Breast epithelium (tissue), 3 donors: ENCODE results near the gene PER3.

ENCODE experiments used
- POLR2A ChIP-seq: fragments of 450-650 bp; IDR thresholded peaks from one replicate; pipeline ENCODE4 v1.6.1; 2016; ENCODE audit warnings: antibody characterized with exemption, mild to moderate bottlenecking, moderate library complexity
- TF ChIP-seq, protein P1 (sequence below), 3 donors: fragments of 450-650 bp; IDR thresholded peaks; one replicate each; pipeline ENCODE4 v1.5.1; 2016 to 2017; ENCODE audit warnings: antibody characterized with exemption in 3 of 3, mild to moderate bottlenecking in 3 of 3, moderate library complexity in 3 of 3

DNA sequence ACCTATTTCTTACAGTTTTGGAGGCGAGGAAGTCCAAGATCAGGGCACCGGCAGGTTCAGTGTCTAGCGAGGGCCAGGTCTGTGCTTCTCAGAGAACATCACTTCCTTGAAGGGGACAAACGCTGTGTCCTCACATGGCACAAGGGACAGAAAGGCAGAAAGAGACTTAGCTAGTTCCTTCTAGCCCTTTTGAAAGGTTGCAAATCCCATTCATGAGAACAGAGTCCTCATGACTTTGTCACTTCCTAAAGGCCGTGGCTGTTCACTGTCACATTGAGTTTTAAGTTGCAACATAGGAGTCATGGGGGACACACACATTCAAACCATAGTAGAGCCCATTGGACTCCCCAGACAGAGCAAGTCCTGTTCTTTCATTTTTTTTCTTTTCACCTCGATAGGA lies 27.4 kb downstream of the PER3 start:
- TF ChIP-seq, protein P1, sequence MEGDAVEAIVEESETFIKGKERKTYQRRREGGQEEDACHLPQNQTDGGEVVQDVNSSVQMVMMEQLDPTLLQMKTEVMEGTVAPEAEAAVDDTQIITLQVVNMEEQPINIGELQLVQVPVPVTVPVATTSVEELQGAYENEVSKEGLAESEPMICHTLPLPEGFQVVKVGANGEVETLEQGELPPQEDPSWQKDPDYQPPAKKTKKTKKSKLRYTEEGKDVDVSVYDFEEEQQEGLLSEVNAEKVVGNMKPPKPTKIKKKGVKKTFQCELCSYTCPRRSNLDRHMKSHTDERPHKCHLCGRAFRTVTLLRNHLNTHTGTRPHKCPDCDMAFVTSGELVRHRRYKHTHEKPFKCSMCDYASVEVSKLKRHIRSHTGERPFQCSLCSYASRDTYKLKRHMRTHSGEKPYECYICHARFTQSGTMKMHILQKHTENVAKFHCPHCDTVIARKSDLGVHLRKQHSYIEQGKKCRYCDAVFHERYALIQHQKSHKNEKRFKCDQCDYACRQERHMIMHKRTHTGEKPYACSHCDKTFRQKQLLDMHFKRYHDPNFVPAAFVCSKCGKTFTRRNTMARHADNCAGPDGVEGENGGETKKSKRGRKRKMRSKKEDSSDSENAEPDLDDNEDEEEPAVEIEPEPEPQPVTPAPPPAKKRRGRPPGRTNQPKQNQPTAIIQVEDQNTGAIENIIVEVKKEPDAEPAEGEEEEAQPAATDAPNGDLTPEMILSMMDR (IDR thresholded peaks at IDR 0.05): no peak
- TF ChIP-seq POLR2A: no peak
